ENCODE measurements around the gene FAM81B.

- TF ChIP-seq CTCF (IDR thresholded peaks at IDR 0.05) (no peak), POLR2A (IDR thresholded peaks at IDR 0.05; ENCODE audit: low read depth) (no peak), POLR2AphosphoS5 (IDR thresholded peaks at IDR 0.05) (no peak), EP300 (IDR thresholded peaks at IDR 0.05) (no peak)
These were observed 55.5 kb downstream of the FAM81B start for GRCh38 chr5:95446560-95447221.

Measured in esophagus muscularis mucosa (tissue), 4 donors.